Hematopoietic multipotent progenitor cell treated with erythropoietin and hydrocortisone succinate and interleukin-3 and kit ligand, for 6 days (in vitro differentiated cells): Measurements from ENCODE around the gene PRR5L.
A peak's percentile ranks its signal among the peaks of the same experiment; 100 is the strongest.

Experiments
- DNase-seq: peaks from one replicate; pipeline ENCODE4 v3.0.0-alpha.2; 2015

Gene PRR5L

DNA sequence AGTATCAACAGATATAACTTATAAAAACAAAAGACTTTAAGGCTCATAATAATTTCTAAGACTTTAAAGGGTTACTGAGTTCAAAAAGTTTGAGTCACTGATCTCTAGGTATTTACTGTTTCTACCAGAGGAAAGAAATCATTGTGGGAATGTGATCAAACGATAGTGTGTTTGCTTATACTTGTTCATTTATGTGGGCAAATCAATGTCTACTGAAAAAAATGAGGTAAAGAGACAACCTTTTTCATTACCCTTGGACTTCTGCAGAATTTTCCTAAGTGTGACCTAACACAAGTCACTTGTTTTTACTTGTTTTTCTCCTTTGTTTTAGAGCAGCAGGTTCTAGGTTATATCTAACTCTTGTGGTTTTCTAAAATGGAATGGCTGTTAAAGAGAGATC is 65.4 kb downstream of the PRR5L start:
- no peak for DNase-seq

DNA sequence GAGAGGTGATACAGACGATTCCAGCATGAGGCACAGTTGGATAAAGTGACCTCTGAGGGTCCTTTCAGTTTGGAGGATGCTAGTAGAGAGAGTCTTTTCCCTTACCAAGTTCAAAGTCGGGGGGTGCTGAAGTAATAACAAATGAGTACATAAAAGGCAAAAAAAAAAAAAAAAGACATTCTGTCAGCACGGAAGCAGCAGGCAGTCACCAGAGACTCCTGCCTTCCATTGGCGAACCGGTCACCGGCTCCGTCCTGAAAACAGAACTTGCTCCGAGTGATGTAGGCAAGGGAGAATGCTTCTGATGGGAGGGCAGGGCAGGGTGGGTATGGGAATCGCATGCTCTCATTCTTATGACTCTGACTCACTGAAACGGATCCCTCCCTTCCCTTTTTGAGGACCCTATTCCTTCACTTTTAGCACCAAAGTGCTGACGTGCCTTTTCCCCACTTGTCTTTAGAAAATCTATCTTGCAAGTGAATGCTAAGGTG is 65.9 kb downstream of the PRR5L start:
- peak; percentile 12 for DNase-seq

DNA sequence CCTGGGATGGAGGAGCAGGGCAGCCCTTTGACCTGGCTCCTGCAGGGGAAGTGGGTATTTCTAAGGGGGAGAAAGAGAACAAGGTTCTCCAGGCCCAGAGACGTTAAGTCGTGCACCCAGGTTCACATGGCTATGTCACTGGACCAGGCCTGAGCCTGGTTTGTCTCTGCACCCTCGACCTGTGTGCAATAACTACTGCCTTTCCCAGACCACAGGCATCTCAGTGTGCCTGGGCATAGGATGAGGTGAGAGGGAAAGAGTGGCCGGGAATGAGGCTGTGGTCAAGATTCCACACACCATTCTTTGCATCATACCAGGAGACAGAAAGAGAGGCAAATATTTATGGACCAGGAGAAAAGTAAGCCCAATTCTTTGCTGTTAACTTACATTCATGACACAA is 66.8 kb downstream of the PRR5L start:
- DNase-seq = no peak

DNA sequence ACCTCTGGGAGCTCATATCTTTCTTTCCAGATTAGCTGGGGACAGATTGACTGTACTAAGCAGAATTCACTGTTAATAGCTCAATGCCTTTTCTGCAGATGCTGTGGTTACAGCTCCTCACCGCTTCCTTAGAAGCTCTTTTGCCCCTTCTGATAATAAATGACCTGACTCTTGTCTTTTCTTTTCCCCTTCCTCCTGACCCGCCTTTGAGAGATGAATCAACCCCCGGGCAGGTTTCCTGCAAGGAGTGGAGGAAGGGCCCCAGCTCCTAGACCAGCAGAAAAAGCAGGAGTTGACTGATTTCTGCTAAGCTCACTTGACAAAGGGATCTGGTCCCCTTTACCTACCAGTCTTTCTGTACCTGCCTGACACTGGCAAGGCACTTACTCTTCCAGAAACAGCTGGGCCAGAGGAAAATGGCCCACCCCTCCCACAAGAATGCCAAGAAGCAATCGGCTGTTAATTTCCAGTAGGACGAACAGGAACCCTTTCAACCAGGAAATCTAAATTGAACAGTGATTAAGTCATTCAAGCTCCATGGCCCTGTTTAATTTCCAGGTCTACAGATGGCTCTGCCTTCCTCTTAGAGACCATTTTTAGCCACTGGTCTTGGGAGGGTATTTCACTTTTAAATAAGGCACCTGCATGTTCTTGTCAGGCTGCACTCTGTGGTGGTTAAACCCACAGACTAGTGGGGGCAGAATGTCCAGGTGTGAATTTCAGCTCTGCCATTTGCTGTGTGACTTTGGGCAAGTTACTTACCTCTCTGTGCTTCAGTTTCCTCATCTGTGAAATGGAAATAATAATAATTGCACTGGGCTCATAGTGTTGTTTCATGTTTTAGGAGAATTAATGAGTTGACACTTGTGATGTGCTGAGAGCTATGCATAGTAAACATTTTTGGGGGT is 67.5 kb downstream of the PRR5L start:
- DNase-seq = peak; percentile 42

DNA sequence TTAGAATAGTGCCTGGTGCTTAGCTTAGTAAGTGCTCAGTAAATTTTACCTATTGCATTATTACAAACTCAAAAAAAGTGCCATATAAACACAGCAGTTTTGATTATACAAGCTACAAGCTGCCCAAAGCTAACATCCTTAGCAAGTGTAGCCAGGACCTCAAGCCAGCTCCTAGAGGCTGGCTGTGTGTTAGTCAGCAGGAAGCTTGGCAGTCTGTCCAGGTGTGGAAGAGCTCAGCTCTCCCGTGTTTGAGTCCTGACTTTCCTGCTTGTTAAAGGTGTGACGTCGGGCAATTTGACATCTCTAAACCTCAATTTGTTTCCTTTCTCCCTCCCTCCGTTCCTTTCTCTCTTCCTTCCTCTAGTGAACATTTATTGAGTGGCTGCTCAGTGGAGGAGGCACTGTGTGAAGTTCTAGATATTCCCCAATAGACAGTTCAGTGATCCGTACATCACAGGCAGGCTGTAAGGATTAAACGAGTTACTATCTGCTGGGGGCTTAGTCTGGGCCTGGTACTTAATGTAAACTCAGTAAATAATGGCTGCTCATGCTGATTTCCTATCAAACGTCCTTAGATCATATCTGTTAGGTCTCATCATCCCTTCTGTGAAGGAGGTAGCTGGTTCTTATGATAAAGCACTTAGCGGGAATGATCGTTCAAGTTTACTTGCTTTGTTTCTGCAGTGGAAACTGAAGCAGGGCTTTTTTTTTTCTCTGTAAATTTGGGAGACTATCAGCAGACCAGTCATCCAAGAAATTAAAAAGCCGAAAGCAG is 68.7 kb downstream of the PRR5L start:
- DNase-seq = no peak

DNA sequence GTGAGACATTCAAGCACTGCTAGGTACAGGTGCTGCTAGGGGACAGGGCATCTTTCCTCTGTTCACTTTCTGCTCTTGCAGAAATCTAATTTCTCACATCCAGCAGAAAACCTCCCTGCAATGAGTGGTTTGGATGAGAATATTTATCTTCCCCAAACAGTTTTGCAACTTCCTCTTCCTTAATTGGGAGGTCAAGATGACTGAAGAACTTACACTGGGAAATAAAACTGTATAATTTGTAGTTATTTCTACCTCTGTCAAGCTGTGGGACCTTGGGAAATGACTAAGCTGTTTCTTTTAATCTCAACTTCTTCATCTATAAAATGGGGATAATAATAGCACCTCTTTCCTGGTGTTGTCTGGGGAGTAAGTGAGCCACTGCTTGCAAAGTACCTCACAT is 69.8 kb downstream of the PRR5L start:
- DNase-seq = peak; percentile 48

DNA sequence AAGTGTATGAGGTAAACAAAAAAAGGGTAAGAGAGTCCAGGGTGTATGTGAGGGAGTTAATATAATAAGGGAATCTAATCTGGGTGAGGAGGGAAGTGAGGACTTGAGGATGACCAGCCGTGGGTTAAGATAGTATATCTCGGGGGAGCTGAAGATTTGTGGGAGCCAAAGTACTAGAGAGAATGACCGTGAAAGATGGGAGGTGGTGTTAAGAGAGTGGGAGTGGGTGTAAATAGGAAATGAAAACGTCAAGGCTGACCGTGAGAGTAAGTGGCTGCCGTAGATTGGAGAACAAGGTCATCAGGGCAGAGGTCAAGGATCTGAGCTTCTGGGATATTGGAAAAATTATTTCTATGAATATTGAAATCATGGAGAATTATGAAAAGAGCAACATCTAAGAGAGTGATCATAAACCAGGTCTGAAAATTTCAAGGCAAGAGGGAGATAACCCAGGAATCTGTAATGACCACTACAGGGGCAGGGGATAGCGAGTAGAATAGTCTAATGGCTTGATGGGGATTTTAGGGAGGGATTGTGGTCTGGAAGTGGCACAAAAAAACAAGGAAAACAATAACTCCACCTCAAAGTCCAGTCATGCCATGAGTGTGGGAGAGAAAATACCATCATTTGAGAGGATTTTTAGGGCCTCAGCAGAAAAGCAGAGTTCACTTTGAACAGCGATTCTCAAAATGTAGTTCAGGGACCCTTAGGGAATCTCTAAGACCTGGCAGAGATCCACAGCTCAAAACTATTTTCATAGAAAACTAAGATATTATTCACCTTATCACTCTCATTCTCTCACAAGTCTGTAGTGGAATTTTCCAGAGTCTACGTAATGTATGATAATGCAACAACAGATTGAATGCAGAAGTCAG is 72.0 kb downstream of the PRR5L start:
- DNase-seq = no peak

DNA sequence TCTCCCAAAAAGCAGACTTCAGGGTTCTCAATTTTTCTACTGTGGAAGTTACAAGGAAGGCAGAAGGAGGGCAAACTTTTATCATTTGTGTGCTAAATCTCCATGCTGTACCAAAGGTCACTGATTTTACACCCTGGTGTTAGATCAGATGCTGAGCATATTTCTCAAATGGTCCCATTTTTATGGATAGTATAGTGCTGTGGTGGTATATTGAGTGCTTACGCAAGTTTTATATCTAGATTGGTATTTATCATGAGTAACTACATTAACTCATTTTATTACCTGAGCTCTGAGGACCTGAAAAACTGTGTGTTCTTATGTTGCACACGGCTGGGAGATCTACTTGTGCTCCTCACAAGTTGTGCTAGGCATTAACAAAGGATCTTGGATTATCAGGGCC is 75.1 kb downstream of the PRR5L start:
- DNase-seq = no peak

DNA sequence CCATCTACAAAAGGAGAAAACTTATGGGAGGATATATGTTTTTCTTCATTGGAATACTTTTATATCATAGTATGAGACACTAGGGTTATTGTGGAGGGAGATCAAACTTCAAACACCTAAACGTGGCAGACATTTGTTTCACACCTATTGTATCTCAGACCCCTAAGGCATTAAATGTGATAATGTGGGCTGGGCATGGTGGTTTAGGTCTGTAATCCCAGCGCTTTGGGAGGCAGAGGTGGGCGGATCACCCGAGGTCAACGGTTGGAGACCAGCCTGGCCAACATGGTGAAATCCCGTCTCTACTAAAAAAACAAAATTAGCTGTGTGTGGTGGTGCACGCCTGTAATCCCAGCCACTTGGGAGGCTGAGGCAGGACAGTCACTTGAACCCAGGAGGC is 75.5 kb downstream of the PRR5L start:
- no peak for DNase-seq

DNA sequence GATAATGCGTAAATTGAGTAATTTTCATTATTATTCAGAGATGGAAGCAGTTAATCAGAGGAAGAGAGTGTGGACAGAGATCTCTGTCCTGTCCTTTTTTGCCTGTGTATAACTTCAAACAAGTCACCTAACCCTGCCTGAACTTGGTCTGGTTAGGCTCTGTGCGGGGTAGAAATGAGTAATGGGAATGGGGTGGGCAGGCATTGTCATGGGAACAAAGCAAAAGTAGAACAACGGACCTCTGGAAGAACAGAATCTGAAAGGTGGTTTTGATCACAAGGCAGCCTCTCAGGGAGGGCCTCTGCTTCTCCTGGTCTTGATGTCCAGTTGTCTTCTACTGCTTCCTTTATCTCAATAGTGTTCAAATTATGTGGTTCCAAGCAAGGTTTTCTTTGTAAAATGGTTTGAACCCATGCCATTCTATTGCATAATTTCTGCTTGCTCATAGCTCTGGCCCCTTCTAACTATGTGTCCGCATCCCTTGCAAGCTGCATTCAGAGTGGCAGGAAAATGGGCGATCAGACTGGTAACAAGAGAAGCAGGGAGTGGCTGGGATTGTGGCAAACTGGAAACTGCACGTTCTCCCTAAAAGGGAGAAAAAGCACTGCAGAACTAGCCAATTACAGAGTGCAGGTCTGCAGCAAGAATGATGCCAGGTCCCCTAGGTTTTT is 76.1 kb downstream of the PRR5L start:
- no peak for DNase-seq

DNA sequence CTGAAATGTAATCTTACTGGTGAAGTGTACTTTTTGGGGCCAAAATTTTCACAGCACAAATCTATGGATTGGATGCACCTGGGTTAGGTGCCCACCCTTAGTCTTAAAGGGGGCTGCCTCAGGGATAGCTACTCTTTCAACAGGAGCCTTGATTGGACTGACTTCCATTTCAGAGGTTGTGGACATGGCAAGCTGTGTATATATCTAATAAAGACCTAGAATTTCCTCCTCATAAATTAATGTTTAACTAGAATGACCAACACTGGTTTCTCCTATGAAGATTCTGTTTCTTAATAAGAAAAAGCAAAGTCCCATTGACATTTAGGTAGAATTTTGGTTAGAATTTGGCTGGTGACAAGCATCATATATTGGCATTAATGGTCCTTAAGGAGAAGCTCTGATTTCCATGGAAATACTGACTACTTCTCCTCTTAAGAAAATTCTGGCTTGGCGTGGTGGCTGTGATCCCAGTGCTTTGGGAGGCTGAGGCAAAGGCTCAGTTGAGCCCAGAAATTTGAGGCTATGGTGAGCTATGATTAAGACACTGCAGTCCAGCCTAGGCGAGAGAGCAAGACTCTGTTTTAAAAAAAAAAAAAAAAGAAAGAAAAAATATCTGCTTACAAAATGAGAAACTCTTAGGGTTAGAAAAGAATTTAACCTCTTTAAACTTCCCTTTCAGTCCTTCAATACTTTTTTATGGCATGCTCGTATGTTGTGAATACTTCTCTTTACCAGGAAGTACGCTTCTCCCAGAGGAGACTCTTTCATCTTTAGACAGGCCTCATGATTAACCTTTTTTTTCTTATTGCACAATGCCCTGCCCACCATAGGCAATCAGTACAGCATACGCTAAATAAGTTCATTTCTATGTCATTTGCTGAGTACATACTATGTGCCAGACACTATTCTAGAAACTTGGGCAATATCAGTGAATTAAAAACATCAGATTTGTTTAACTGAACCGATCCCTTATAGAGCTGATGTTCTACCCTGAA is 77.2 kb downstream of the PRR5L start:
- no peak for DNase-seq

DNA sequence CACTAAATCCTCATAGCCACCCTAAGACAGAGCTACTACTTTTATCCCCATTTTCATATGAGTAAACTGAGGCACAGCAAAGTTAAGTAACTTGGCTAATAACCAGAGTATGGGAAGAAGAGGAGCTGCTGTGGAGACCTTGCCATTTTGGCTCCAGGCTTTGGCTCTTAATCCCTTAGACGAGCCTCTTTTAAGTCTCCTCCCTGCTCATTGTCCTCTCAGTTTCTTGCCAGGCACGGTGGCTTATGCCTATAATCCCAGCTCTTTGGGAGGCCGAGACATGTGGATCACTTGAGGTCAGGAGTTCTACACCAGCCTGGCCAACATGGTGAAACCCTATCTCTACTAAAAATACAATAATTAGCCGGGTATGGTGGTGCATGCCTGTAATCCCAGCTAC is 78.6 kb downstream of the PRR5L start:
- DNase-seq = no peak

DNA sequence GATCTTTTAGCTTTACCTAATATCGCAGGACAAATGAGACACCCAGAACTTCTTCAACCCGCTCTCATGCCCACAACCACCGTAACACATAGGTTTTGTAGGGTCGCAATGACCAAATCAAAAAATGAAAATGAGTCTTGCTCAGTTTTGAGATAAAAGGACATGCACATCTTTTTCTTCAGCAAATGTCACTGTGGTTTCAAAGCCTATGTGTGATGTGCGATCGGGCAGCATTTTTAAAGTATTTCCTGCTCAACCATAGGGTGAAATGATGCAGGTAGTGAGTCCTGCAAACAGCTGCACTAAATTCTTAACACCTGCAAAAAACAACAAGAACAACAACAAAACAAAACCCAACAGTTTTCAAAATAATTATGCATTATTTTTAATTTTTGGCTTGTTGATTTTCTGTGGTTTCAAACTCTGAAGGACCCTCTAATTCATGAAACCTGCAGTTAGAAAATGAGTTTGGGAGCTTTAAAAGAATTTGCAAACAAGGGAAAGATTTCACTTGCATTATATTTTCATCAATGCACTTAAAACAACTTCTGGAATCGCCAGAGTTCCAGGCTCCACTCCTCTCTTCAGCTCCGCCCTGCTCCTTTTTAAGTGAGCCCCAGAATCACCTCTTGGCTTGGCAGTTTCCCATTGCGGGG is 79.4 kb downstream of the PRR5L start:
- DNase-seq = no peak

DNA sequence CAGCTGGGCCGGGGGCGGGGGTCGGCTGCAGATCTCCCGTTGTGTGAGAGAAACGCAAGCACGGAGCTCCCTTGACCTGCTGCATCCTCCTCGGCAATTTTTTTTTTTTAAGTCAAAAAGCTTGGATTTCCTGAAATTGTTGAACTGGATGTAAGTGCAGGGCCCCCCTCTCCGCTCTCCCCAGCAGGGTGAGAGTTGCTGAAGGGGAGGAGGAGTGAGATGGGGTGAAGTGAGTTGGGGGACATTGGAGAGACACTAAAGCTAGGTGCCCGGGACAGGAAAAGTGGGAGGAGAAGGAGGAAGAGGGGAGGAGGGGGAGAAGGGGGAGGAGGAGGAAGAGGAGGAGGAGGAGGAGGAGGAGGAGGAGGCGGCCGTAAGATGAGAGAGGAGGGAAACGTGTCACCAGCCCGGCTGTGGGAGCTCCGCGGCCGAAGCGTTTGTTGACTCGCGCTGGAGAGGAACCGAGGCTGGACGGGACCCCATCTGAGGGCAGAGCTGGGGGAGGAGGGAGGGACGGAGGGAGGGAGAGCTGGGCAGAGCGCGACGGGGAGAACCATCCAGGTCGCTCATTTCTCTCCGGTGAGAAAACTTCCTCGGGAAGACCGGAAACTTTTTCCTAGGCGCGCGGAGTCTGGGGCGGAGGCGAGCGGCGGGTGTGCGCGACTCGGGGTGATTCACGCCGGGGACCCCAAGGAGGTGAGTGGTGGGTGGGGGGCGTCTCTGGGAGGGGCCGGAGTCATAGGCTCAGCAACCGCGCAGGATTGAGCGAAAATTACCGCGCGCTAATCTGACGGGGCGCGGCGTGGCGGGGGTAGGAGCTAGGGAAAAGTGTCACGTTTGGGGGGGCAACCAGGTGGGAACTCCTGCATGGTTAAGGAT is 80.2 kb downstream of the PRR5L start:
- no peak for DNase-seq

DNA sequence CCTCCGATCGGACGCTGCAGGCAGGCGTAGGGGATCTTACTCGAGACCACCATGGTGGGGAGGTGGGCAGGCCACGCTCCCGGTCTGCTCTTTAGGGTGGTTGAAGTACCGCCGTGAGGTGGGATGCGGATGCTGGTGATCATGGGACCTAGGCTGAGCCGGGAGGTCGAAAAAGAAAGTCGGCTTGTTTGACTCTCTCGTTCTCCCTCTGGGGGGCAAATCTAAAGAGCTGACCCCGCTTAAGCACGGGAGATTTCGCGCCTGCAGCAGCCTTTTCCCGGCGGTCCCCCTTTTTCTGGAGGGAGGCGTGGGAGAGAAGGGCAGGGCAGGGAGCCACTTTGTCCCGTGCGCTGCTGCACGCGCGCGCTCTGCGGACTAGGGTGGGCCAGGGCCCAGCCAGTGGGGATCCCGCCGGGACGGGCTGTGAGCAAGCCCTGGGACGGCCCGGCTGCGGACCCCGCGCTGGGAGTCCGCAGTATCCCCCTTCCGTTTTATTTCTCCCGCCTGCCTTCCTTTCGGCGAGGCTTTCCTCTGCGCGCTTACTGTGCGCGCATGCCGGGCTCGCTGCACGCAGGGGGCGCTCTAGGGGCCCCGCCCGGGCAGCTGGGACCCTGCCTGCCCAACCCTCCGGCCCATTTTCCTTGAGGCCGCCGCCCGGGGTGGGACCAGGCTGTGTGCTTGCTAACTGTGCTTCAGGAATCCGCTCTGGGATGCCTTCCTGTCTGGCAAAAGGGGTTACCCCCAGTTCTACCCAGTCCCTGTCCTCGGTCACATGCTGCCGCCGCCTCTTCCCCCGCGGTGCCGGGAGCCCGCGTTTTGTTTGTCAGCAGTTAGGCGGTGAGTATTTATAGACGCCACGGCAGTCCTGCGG is 81.0 kb downstream of the PRR5L start:
- DNase-seq = peak; percentile 41

DNA sequence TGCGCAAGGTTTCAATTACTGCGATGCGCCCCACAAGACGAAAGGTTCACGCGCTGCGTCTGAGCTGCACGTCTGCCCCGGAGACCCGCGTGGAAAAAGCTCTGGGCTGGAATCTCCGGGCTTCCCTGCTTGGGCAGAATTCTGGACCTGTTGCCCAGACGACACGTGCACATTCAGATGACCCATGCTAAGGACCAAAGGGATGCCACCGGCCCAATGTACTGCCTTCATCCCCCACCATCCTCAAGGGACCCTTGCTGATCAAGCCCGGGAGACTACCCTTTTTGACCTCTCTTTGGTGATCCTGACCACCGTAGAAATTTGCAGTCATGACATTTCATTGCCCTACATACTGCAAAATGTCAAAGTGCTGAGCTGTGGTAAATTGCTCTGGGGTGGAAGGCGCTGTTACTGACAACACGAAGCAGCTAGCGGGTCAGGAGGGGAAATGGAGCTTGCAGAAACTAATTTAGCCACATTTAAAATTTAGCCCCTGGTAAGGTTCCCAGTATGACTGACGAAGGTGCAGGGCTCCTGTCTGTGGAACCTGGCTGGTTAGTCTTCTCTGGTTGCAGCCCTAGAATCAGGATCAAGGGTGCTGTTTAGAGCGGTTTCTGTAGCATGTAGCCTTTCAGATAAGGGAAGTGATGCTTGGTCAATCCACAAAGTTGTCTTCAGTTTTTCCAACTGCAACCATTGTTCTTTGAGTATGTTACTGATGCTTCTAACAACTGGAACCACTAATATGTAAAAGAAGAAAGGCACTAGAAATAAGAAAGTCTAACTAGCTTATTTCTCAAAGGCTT is 81.9 kb downstream of the PRR5L start:
- DNase-seq = no peak

DNA sequence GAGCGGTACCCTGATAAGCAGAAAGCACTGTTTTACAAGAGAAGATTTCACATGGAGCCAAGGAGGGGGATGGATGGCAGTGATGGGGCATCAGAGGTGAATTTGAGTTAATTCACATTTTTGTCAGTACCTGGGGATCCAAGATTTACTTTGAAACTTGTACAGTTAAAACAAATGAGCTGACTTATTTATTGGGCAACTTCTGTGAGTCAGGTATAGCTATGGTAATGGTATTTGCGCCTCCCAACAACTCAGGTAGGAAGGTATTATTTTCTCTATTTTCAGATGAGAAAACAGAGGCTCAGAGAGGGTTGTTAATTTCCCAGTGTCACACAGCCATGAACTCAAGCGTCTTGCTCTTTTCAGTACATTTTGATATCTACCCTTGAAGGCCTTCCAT is 83.6 kb downstream of the PRR5L start:
- no peak for DNase-seq
